ENCODE results near the gene TBX21. TPM values are rescaled to one million over a fixed set of nuclear protein-coding genes. Genes with fewer than 3 reads are reported as not detected.
A peak's percentile ranks its signal among the peaks of the same experiment; 100 is the strongest.

TBX21 gene
- total RNA-seq, 1 donor from 2014 or later, result not detected

GRCh38 chr17:47695429-47696376 is 37.3 kb upstream of the TBX21 start:
- Mint-ChIP-seq H3K36me3 (ENCODE audit: unreplicated experiment) (no peaks in the 10 kb centered on the region), H3K27ac (ENCODE audit: unreplicated experiment) (no peak overlapping the region), H3K27me3 (ENCODE audit: unreplicated experiment) (peaks cover 6% of the 10 kb centered on the region), H3K4me3 (ENCODE audit: unreplicated experiment) (peak overlapping the region; percentile 99), H3K4me1 (ENCODE audit: low read depth, unreplicated experiment) (peaks cover 19% of the 10 kb centered on the region), H3K9me3 (ENCODE audit: unreplicated experiment) (peaks cover 7% of the 10 kb centered on the region)
- no peak for TF ChIP-seq CTCF (IDR thresholded peaks at IDR 0.05; ENCODE audit: partially characterized antibody, unreplicated experiment)
- no peak for DNase-seq

- no peak for TF ChIP-seq CTCF (IDR thresholded peaks at IDR 0.05; ENCODE audit: partially characterized antibody, unreplicated experiment)
- H3K36me3 Mint-ChIP-seq (ENCODE audit: unreplicated experiment), result no peaks in the 10 kb centered on the region
- no peak overlapping the region for H3K27ac Mint-ChIP-seq (ENCODE audit: unreplicated experiment)
- no peak for DNase-seq
- H3K27me3 Mint-ChIP-seq (ENCODE audit: unreplicated experiment), result peaks cover 7% of the 10 kb centered on the region
- H3K4me3 Mint-ChIP-seq (ENCODE audit: unreplicated experiment), result peak overlapping the region; percentile 52
- peaks cover 20% of the 10 kb centered on the region for H3K4me1 Mint-ChIP-seq (ENCODE audit: low read depth, unreplicated experiment)
- H3K9me3 Mint-ChIP-seq (ENCODE audit: unreplicated experiment), result peaks cover 7% of the 10 kb centered on the region
Observed at GRCh38 chr17:47696717-47697642, 36.1 kb upstream of the TBX21 start.

- Mint-ChIP-seq H3K27me3 (ENCODE audit: unreplicated experiment) (peaks cover 7% of the 10 kb centered on the region), H3K4me3 (ENCODE audit: unreplicated experiment) (no peak overlapping the region), H3K36me3 (ENCODE audit: unreplicated experiment) (no peaks in the 10 kb centered on the region), H3K4me1 (ENCODE audit: low read depth, unreplicated experiment) (peaks cover 13% of the 10 kb centered on the region), H3K27ac (ENCODE audit: unreplicated experiment) (no peak overlapping the region), H3K9me3 (ENCODE audit: unreplicated experiment) (peaks cover 7% of the 10 kb centered on the region)
- no peak for DNase-seq
- TF ChIP-seq CTCF (IDR thresholded peaks at IDR 0.05; ENCODE audit: partially characterized antibody, unreplicated experiment), result no peak
Observed at GRCh38 chr17:47697906-47698711, 34.9 kb upstream of the TBX21 start.

- peaks cover 5% of the 10 kb centered on the region for H3K27me3 Mint-ChIP-seq (ENCODE audit: unreplicated experiment)
- no peak overlapping the region for H3K27ac Mint-ChIP-seq (ENCODE audit: unreplicated experiment)
- peaks cover 9% of the 10 kb centered on the region for H3K4me1 Mint-ChIP-seq (ENCODE audit: low read depth, unreplicated experiment)
- peak; percentile 88 for DNase-seq
- H3K4me3 Mint-ChIP-seq (ENCODE audit: unreplicated experiment), result no peak overlapping the region
- H3K36me3 Mint-ChIP-seq (ENCODE audit: unreplicated experiment), result no peaks in the 10 kb centered on the region
- H3K9me3 Mint-ChIP-seq (ENCODE audit: unreplicated experiment), result peaks cover 4% of the 10 kb centered on the region
- peak; percentile 100 for TF ChIP-seq CTCF (IDR thresholded peaks at IDR 0.05; ENCODE audit: partially characterized antibody, unreplicated experiment)
Observed at GRCh38 chr17:47698749-47699535, 34.1 kb upstream of the TBX21 start.

All from glutamatergic neuron (in vitro differentiated cells).